Activated CD8-positive, alpha-beta memory T cell treated with anti-CD3 and anti-CD28 coated beads for 4 hours (primary cell): ENCODE measurements around the gene CARM1.
A peak's percentile ranks its signal among the peaks of the same experiment; 100 is the strongest.
"Not testable (repeated sequence)": the region's sequence is repeated elsewhere in the genome, so short reads cannot be mapped to it uniquely, and the experiment has no call there.

Experiments
- DNase-seq, 2 donors: peaks; one replicate each; pipeline ENCODE4 v3.0.0-alpha.2; 2020; ENCODE audit warnings: low read depth in 2 of 2

The CARM1 gene

DNA sequence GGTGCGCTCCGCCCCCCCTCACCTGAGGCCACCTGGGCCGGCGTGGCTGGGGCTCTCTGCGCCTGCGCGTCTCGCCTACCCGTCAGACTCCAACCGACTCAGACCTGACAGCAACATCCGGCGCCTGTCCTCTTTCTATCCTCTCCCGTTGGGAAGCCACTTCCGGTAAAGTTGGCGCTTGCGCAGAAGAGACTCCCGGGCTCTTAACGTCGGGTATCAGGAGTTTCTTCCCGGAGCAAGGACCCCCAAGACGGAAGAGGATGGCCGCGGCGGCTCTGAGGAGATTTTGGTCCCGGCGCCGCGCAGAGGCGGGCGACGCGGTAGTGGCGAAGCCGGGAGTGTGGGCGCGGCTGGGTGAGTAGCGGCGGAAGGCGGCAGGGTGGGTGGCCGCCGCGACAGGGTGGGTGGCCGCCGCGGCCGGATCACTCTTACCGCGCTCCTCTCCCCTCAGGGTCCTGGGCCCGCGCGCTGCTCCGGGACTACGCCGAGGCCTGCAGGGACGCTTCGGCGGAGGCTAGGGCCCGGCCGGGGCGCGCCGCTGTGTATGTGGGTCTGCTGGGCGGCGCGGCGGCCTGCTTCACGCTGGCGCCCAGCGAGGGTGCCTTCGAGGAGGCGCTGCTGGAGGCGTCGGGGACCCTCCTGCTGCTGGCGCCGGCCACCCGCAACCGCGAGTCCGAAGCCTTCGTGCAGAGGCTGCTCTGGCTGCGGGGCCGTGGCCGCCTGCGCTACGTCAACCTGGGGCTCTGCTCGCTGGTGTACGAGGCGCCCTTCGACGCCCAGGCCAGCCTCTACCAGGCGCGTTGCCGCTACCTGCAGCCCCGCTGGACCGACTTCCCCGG lies 57.4 kb downstream of the CARM1 start, which contains the start of the genes TIMM29 and YIPF2:
TIMM29 (plus strand) TSS at position 249 of the 839 bp plus-strand sequence; CDS start at position 261, 12 bp downstream.
YIPF2 (minus strand) TSS at position 77 of the 839 bp plus-strand sequence. CDS start 229 bp downstream, outside the sequence.
- DNase-seq: peak; percentile 87 to 92

DNA sequence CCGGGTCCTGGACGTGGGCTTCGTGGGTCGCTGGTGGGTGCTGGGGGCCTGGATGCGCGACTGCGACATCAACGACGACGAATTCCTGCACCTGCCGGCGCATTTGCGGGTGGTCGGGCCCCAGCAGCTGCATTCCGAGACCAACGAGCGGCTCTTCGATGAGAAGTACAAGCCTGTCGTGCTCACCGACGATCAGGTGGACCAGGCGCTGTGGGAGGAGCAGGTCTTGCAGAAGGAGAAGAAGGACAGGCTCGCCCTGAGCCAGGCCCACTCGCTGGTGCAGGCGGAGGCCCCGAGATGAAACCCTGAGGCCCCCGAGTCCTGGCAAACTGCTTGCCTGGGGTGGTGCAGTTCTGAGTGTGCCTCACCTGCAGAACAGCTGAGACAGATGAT lies 58.0 kb downstream of the CARM1 start:
- DNase-seq: no peak

DNA sequence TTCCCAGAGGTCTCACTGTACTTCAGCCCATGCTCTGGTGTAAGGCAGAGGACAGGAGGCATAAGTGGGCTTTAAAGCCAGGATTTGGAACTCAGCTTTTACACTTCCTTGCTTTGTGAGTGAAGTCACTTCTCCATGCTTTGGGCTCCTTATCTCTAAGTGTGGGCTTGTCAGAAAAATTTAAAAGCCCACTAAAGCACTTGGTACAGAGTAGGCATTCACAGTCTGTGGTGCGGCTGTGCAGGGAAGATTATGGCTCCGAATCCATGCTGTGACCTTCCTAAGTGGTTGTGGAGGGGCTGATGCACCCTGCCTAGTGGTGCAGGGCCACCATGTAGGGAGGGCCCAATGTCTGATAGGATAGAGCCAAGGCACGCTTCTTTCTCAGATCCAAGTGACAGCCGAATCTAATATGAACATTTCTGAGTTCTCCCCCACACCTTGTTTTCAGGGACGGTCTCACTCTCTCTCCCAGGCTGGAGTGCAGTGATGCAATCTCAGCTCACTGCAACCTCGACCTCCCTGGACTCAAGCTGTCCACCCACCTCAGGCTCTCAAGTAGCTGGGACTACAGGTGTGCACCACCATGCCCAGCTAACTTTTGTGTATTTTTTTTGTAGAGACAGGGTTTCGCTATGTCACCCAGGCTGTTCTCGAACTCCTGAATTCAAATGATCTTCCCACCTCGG lies 64.2 kb downstream of the CARM1 start:
- DNase-seq: no peak

DNA sequence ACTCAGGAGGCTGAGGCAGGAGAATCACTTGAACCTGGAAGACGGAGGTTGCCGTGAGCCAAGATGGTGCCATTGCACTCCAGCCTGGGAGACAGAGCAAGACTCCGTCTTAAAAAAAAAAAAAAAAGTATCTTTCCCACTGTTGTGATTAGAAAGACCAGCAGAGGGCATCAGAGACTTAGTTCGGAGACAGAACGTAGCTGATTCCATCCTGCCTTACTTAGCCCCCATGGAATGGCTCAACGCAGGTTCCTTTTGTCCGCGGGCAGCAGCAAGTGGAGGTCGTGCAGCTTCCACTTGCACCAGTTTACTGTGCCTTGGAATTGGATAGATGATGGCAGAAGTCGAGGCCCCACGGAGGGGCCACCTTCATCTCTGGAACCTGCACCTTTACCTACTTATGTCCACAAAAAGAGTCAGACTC lies 65.3 kb downstream of the CARM1 start:
- DNase-seq: no peak

DNA sequence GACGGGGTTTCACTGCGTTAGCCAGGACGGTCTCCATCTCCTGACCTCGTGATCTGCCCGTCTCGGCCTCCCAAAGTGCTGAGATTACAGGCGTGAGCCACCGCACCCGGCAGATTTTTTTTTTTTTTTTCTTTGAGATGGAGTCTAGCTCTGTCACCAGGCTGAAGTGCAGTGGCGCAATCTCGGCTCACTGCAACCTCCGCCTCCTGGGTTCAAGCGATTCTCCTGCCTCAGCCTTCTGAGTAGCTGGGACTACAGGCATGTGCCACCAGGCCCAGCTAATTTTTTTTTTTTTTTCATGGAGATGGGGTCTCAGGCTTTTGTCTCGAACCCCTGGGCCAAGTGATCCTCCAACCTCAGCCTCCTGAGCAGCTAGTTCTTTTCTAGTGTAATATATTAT lies 70.3 kb downstream of the CARM1 start:
- DNase-seq: not testable (repeated sequence)

DNA sequence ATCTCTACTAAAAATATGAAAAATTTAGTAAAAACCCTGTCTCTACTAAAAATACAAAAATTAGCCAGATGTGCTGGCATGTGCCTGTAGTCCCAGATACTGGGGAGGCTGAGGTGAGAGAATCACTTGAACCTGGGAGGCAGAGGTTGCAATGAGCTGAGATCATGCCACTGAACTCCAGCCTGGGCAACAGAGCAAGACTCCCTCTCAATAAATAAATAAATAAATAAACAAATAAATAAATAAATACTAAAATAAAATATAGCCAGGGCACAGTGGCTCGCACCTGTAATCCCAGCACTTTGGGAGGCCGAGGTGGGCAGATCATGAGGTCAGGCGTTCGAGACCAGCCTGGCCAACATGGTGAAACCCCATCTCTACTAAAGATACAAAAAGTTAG lies 72.1 kb downstream of the CARM1 start:
- not testable (repeated sequence) for DNase-seq

DNA sequence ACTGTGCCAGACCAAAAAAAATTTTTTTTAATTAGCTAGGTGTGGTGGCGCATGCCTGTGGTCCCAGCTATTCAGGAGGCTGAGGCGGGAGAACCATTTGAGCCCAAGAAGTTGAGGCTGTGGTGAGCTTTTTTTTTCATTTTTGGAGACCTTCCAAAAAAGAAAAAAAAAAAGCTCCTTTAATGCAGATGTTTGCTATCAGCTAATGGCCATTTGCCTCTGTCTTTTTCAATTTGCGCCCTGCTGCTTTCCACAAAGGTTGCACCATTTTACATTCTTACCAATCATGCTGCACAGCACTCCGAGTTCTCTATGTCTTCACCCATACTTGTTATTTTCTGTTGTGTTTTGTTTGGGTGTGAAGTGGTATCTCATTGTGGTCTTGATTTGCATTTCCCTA lies 73.9 kb downstream of the CARM1 start:
- DNase-seq: no peak

DNA sequence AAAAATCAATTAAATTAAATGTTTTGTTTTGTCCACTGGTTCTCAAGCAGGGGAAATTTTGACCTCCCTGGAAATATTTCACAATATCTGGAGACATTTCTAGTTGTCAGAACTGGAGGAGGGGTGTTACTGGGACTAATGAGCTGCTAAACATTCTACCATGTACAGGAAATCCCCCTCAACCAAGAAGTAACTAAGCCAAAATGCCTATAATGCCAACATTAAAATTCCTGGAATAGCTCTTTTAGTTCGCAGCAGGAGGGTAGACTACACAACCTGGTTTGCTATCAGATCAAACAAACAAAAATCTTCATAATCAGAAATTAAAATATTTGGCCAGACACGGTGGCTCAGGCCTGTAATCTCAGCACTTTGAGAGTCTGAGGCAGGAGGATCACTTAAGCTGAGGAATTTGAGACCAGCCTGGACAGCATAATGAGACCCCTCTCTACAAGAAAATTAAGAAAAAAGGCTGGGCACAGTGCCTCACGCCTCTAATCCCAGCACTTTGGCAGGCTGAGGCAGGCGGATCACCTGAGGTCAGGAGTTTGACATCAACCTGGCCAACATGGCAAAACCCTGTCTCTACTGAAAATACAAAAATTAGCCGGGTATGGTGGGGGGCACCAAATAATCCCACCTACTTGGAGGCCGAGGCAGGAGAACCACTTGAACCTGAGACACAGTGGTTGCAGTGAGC lies 75.8 kb downstream of the CARM1 start:
- DNase-seq: no peak

DNA sequence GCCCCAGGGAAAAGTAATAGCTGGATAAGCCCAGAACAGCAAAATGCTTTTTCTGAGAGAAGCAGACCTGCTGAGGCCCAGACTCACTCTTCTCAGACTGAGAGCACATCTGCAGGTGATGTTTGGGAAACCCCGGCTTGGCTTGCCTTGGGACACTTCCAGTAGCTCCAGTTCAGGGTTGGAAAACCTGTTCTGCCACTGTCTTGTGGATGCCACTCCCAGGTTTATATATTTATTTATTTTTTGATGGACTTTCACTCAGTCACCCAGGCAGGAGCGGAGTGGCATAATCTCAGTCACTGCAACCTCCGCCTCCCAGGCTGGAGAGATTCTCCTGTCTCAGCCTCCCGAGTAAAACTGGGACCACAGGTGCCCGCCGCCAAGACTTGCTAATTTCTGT lies 81.5 kb downstream of the CARM1 start:
- no peak for DNase-seq

DNA sequence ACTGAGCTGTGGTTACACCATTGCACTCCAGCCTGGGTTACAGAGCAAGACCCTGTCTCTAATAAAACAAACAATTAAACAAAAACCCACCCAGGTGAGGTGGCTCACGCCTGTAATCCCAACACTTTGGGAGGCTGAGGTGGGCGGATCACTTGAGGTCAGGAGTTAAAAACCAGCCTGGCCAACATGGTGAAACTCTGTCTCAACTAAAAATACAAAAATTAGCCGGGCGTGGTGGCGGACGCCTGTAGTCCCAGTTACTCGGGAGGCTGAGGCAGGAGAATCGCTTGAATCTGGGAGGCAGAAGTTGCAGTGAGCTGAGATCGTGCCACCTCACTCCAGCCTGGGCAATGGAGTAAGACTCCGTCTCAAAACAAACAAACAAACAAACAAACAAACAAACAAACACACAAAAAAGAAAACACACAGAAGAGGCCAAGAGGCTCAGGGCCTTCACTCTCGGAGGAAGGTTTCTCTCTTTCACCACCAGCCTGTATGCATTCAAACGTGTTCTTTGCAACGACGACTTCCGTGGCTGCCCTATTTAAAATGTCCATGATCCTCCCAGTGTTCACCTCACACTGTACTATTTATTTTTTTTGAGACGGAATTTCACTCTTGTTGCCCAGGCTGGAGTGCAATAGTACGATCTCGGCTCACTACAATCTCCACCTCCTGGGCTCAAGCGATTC lies 88.1 kb downstream of the CARM1 start:
- DNase-seq: not testable (repeated sequence)

DNA sequence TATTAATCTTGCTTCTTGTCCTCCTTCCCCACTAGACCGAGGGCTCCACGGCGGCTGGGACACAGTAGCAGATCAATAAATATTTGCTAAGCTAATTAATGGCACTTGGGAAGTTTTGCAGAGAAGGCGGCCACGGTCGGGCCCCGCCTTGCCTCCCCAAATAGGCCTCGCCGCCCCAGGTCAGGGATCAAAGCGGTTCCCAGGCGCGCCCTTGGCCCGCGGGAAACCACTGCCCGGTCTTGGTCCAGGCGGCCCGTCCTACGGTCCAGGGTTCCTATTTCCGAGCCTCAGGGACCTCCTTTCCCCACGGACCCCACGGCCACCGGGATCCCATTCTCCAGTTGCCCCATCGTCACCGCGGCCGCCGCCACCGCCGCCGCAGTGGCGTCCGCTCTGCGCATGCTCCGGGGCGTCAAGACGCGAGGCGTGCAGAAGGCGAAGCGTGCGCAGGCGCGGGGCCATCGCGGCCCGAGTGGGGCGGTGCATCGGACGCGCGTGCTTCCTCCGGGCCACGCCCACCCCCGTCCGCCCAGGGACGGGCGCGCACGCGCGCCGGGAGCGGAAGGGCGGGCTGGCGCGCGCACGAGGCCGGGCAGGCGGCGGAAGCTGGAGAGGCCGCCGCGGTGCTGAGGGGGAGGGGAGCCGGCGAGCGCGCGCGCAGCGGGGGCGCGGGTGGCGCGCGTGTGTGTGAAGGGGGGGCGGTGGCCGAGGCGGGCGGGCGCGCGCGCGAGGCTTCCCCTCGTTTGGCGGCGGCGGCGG lies 89.1 kb downstream of the CARM1 start, which contains the start of gene SMARCA4:
SMARCA4 (plus strand) TSS at position 717 of the 759 bp plus-strand sequence. CDS start 23,122 bp downstream, outside the sequence.
- peak; percentile 93 to 95 for DNase-seq

DNA sequence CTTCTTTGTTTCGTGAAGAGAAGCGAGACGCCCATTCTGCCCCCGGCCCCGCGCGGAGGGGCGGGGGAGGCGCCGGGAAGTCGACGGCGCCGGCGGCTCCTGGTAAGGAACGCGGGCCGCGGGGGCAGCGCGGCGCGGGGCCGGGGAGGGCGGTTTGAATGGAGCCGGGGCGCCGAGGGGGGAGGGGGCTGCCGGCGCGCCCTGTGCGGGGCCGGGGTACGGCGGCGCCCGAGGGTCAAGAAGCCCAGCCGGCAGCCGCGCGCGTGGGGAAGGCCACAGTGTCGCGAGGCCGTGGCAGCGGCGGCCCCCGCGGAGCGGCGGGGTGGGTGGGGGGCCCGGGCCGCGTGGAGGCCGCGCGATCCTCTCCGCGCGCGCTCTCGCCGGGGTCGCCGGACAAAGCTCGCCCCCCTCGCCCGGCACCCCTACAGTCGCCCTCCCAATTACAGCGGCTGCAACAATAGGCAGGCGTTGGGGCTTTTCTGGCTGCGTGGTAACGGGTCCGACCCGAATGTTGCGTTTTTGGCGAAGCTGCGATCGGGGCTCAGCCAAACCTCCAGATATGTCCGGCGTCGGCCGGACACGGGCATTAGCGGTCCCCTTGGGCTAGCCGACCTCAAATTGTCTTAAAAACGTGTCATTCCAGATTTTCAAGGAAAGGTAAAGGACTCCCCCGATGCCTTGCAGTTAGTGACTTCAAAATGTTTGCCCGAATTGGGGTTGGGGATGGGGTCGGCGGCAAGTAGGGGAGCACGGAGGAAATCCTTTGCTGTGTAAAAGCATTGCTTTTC lies 89.9 kb downstream of the CARM1 start:
- DNase-seq: no peak

DNA sequence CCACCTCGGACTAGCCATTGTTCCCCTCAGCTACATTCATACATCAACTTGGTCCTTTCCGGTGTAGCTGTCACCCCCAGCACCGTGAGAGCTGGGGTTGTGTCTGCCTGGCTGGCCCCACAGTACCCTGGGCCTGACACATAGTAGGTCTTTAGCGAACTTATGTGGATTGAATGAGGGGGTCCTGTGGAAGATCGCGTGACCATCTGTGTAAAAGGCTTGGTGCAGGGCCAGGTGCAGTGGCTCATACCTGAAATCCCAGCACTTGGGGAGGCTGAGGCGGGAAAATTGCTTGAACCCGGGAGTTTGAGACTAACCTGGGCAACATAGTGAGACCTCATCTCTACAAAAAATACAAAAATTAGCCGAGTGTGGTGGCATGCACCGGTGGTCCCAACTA lies 91.5 kb downstream of the CARM1 start:
- no peak for DNase-seq

DNA sequence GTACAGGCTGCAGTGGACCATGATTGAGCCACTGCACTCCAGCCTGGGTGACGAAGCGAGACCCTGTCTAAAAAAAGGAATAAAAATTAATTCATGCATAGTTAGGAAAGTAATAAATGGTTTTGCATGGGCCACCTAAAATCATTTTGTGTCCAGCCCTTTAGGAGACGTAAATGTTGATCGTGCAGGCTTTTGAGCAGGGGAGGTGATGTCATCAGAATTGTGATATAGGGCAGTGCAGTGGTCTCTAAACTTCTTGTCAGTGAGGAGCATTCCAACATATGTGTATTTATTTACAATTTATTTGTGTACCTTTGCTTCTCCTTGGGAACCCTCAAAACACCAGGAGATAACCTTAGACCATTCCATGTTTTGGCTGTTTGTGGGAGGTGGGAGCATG lies 92.5 kb downstream of the CARM1 start:
- DNase-seq: no peak

DNA sequence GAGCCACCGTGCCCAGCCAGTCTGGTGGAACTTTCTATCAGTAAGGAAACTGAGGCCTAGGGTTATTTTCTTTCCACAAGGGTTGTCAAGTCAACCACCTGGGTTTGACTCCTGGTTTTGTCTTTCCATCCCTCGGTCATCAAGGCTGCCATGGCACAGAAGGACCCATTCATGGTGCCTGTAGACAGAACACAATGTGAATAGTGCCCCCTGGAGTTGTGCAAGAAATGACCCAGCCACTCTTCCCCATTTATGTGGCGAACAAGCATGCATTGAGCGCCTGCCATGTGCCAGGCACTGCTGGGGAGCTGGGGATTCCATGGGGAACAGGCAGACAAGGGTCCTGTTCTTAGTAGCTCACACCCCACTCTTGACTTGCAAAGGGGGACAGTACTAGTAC lies 93.5 kb downstream of the CARM1 start:
- DNase-seq: no peak

DNA sequence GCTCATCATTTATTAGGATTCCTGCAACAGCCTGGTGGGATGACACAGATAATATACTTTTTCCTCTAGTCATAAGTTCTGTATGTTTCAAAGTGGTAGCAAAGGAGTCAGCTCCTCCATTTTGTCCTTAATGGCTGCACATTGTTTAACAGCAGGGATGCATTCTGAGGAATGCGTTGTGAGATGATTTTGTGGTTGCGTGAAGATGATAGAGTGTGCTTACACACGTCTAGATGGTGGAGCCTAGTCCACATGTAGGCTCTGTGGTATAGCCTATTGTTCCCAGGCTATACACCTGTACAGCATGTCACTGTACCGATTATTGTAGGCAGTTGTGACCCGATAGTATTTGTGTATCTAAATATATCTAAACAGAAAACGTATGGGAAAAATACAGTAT lies 94.0 kb downstream of the CARM1 start:
- no peak for DNase-seq

DNA sequence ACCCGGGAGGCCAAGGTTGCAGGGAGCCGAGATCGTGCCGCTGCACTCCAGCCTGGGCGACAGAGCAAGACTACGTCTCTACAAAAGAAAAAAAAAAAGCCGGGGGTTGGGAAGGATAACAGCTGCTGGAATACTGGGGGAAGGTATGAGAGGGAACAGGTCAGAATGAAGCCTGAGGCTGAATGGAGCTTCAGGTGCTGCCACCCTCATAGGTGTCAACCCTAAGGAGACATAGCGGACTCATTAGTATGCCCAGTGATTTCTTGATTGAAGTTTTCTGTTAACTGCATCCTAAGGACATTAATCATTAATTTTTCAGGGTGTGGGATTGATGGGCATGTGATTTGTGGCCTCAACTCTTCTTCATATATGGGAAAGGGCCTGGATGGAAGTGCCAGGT lies 95.5 kb downstream of the CARM1 start:
- no peak for DNase-seq

DNA sequence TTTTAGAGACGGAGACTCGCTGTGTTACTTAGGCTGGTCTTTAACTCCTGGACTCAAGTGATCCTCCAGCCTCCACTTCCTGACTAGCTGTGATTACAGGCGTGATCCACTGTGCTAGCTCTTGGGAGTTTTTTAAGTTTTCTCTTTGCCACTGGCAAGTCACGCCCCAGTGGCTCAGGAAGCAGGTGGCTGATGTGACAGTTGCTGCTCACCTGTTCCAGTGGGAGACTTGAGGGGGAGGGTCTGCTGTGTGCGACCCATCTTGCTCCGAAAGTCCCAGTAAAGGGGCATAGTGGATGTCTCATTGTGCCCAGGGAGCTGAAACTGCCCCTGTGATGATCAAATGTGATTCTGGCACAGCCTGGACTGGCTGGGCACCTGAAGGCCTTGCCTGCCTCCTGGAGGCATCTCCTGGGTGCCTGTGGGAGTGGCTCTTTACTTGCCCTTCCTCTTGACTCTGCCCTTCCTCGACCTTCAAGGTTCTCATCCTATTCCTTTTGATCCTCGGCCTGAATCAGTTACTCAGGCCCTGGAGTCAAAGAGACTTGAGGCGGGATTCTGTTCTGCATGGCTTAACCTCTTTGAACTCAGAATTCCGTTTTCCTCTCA lies 97.3 kb downstream of the CARM1 start:
- DNase-seq: no peak

DNA sequence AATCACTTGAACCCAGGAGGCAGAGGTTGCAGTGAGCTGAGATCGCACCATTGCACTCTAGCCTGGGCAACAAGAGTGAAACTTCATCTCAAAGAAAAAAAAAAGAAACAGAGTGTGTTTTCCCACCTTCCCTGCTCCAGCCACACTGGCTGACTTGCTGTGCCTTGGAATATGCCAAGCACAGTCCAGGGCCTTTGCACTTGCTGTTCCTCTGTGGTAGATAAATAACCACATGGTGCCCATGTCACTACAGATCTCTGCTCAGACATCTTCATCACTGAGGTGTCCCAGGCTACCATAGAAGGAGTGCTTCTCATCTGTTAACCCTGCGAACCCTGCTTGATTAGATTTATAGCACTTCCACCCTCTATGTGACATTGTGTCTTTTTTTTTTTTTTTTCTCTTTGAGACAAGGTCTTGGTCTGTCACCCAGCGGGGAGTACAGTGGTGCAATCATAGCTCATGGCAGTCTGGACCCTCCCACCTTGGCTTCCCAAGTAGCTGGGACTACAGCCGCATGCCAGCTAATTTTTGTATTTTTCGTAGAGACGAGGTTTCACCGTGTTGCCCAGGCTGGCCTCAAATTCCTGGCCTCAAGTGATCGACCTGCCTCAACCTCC lies 99.9 kb downstream of the CARM1 start:
- DNase-seq: no peak
